WTC11 (cell line): ENCODE data around the gene SLIT1. TPM values are rescaled to one million over a fixed set of nuclear protein-coding genes. Genes with fewer than 3 reads are reported as not detected.

Experiments
- ATAC-seq: fragments of 200-7000 bp; cut with Tn5 transposase; 2 replicates; pipeline ENCODE4 v1.10.0; 2021; ENCODE audit warnings: mild to moderate bottlenecking, moderate library complexity
- CTCF ChIA-PET: fragments of 300-600 bp; sonication (Branson Sonifier 250); formaldehyde crosslinking; loops from one replicate; lab custom pipeline; 2021; ENCODE audit warnings: antibody characterized with exemption; lab: Charles Lee
- POLR2A ChIA-PET: fragments of 350-600 bp; sonication (Branson Sonifier 250); formaldehyde crosslinking; loops from one replicate; lab custom pipeline; 2021; ENCODE audit warnings: antibody characterized with exemption; lab: Charles Lee
- DNase-seq: peaks from one replicate; pipeline ENCODE4 v3.0.0; 2021; ENCODE audit warnings: low spot score
- H3K27ac Mint-ChIP-seq: 2 replicates; pipeline ENCODE4 v1.8.0; 2021; ENCODE audit warnings: mixed read lengths
- H3K27me3 Mint-ChIP-seq: 2 replicates; pipeline ENCODE4 v1.8.0; 2021; ENCODE audit warnings: low read depth, mild to moderate bottlenecking, moderate library complexity, mixed read lengths
- H3K36me3 Mint-ChIP-seq: 2 replicates; pipeline ENCODE4 v1.8.0; 2021; ENCODE audit warnings: mixed read lengths
- H3K4me1 Mint-ChIP-seq: 2 replicates; pipeline ENCODE4 v1.8.0; 2022; ENCODE audit warnings: mixed read lengths
- H3K4me3 Mint-ChIP-seq: 2 replicates; pipeline ENCODE4 v1.8.0; 2021; ENCODE audit warnings: mild to moderate bottlenecking, moderate library complexity, mixed read lengths
- H3K9me3 Mint-ChIP-seq: 2 replicates; pipeline ENCODE4 v1.8.0; 2021; ENCODE audit warnings: mixed read lengths
- AFF4 ChIP-seq: sonication (generic); formaldehyde crosslinking; IDR thresholded peaks from 2 replicates; pipeline ENCODE4 v1.8.1; 2023; ENCODE audit warnings: mild to moderate bottlenecking, missing genetic modification reagents, borderline replicate concordance
- ATF1 ChIP-seq: sonication (generic); formaldehyde crosslinking; IDR thresholded peaks from 2 replicates; pipeline ENCODE4 v1.8.1; 2023; ENCODE audit warnings: mild to moderate bottlenecking, moderate library complexity, missing genetic modification reagents
- CDX4 ChIP-seq: fragments of 250-450 bp; sonication (Bioruptor Pico); IDR thresholded peaks from 2 replicates; pipeline ENCODE4 v1.9.0; 2021; ENCODE audit warnings: moderate library complexity, mild to moderate bottlenecking, inconsistent platforms, borderline replicate concordance
- ERG ChIP-seq: fragments of 250-450 bp; sonication (Bioruptor Pico); IDR thresholded peaks from 2 replicates; pipeline ENCODE4 v1.8.0; 2021; ENCODE audit warnings: mild to moderate bottlenecking
- ETV6 ChIP-seq: sonication (generic); formaldehyde crosslinking; IDR thresholded peaks from 2 replicates; pipeline ENCODE4 v1.8.1; 2022; ENCODE audit warnings: mild to moderate bottlenecking, missing genetic modification reagents
- FOXP4 ChIP-seq: sonication (generic); formaldehyde crosslinking; IDR thresholded peaks from 2 replicates; pipeline ENCODE4 v1.8.0; 2022; ENCODE audit warnings: mild to moderate bottlenecking, missing genetic modification reagents
- GRHL2 ChIP-seq: fragments of 250-450 bp; sonication (Bioruptor Pico); IDR thresholded peaks from 2 replicates; pipeline ENCODE4 v1.8.0; 2022; ENCODE audit warnings: mild to moderate bottlenecking, moderate library complexity; ENCODE audit not compliant: insufficient replicate concordance, severe bottlenecking
- IRF1 ChIP-seq: sonication (generic); formaldehyde crosslinking; IDR thresholded peaks from 2 replicates; pipeline ENCODE4 v1.8.0; 2023; ENCODE audit warnings: missing genetic modification reagents
- NFE2L1 ChIP-seq: sonication (generic); formaldehyde crosslinking; IDR thresholded peaks from 2 replicates; pipeline ENCODE4 v1.8.1; 2023; ENCODE audit warnings: missing genetic modification reagents
- NR1H2 ChIP-seq: sonication (generic); formaldehyde crosslinking; IDR thresholded peaks from 2 replicates; pipeline ENCODE4 v1.9.0; 2021; ENCODE audit warnings: mild to moderate bottlenecking, moderate library complexity, missing genetic modification reagents
- NR3C1 ChIP-seq: sonication (generic); formaldehyde crosslinking; conservative IDR thresholded peaks from 2 replicates; pipeline ENCODE4 v1.8.1; 2023; ENCODE audit warnings: low read depth, mild to moderate bottlenecking, missing genetic modification reagents
- PREB ChIP-seq: sonication (generic); formaldehyde crosslinking; IDR thresholded peaks from 2 replicates; pipeline ENCODE4 v1.8.1; 2022; ENCODE audit warnings: mild to moderate bottlenecking, missing genetic modification reagents, moderate library complexity, borderline replicate concordance
- SMAD3 ChIP-seq: sonication (generic); formaldehyde crosslinking; IDR thresholded peaks from 2 replicates; pipeline ENCODE4 v1.8.0; 2022; ENCODE audit warnings: missing genetic modification reagents, mild to moderate bottlenecking, borderline replicate concordance
- SMAD4 ChIP-seq: sonication (generic); formaldehyde crosslinking; IDR thresholded peaks from 2 replicates; pipeline ENCODE4 v1.8.0; 2022; ENCODE audit warnings: mild to moderate bottlenecking, missing genetic modification reagents
- TEAD1 ChIP-seq: sonication (generic); formaldehyde crosslinking; IDR thresholded peaks from 2 replicates; pipeline ENCODE4 v1.8.0; 2022; ENCODE audit warnings: mild to moderate bottlenecking, missing genetic modification reagents
- ZNF138 ChIP-seq: sonication (generic); formaldehyde crosslinking; conservative IDR thresholded peaks from 2 replicates; pipeline ENCODE4 v1.8.1; 2022; ENCODE audit warnings: mild to moderate bottlenecking, moderate library complexity, missing genetic modification reagents
- ZNF219 ChIP-seq: sonication (generic); formaldehyde crosslinking; IDR thresholded peaks from 2 replicates; pipeline ENCODE4 v1.8.0; 2023; ENCODE audit warnings: missing genetic modification reagents, mild to moderate bottlenecking, borderline replicate concordance
- ZNF396 ChIP-seq: fragments of 250-450 bp; sonication (Bioruptor Pico); IDR thresholded peaks from 2 replicates; pipeline ENCODE4 v1.8.0; 2021; ENCODE audit warnings: mild to moderate bottlenecking, moderate library complexity, borderline replicate concordance
- ZNF416 ChIP-seq: fragments of 250-450 bp; sonication (Bioruptor Pico); IDR thresholded peaks from 2 replicates; pipeline ENCODE4 v1.9.0; 2021; ENCODE audit warnings: mild to moderate bottlenecking, inconsistent platforms
- ZNF532 ChIP-seq: fragments of 250-450 bp; sonication (Bioruptor Pico); IDR thresholded peaks from 2 replicates; pipeline ENCODE4 v1.9.0; 2021; ENCODE audit warnings: mild to moderate bottlenecking, borderline replicate concordance
- total RNA-seq: library from RNA; stranded (reverse); gene quantifications from 3 replicates; pipeline ENCODE4 v1.2.3, GENCODE V29; 2021

The SLIT1 gene
- total RNA-seq, 1 experiment from 2014 or later: 1.6 TPM

GRCh38 chr10:97023401-97024167, 162.2 kb downstream of the SLIT1 start:
- Mint-ChIP-seq H3K9me3 (no peaks in the 10 kb centered on the region), H3K27ac (no peak overlapping the region), H3K36me3 (no peaks in the 10 kb centered on the region), H3K27me3 (no peaks in the 10 kb centered on the region), H3K4me3 (no peak overlapping the region), H3K4me1 (peaks cover 14% of the 10 kb centered on the region)
- ATAC-seq (no peak), DNase-seq (no peak)
- CTCF ChIA-PET: interaction anchor here (1.2 to 4.9 kb wide), 3 partner anchors 12 to 187 kb away, joined by 3 to 98 read pairs (median 12); no protein-coding TSS in a partner anchor
- TF ChIP-seq ETV6 (no peak), FOXP4 (no peak), PREB (no peak), IRF1 (CRISPR knock-in tag) (no peak), ATF1 (CRISPR knock-in tag) (no peak), ZNF416 (CRISPR knock-in tag) (no peak), CDX4 (CRISPR knock-in tag) (no peak), SMAD4 (no peak), NFE2L1 (CRISPR knock-in tag) (no peak), TEAD1 (CRISPR knock-in tag) (no peak), ZNF396 (CRISPR knock-in tag) (no peak), SMAD3 (CRISPR knock-in tag) (no peak), AFF4 (no peak), NR1H2 (CRISPR knock-in tag) (no peak), ZNF219 (CRISPR knock-in tag) (no peak), NR3C1 (CRISPR knock-in tag) (no peak), GRHL2 (CRISPR knock-in tag) (no peak), ERG (CRISPR knock-in tag) (no peak), ZNF138 (no peak), ZNF532 (CRISPR knock-in tag) (no peak)
- POLR2A ChIA-PET: no interaction called here
